HG03066 (cell line): ENCODE results near the gene TRIOBP.
"Not testable (repeated sequence)": the region's sequence is repeated elsewhere in the genome, so short reads cannot be mapped to it uniquely, and the experiment has no call there.

ENCODE experiments used
- ATAC-seq: cut with Tn5 transposase; IDR thresholded peaks from one replicate; pipeline ENCODE4 v1.9.1; 2021; ENCODE audit warnings: low read depth; ENCODE audit not compliant: unreplicated experiment

TRIOBP gene

DNA sequence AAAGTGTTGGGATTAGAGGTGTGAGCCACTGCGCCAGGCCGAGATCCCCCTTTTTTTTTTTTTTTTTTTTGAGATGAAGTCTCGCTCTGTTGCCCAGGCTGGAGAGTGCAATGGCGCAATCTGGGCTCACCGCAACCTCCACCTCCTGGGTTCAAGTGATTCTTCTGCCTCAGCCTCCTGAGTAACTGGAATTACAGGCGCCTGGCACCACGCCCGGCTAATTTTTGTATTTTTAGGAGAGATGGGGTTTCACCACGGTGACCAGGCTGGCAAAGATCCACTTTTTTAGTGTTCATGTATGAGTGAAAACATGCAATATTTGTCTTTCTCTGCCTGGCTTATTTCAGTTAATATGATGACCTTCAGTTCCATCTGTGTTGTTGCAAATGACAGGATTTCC is 103.1 kb downstream of the TRIOBP start:
- ATAC-seq = not testable (repeated sequence)

- ATAC-seq = no peak
Measured at GRCh38 chr22:37801946-37802309, 105.1 kb downstream of the TRIOBP start.

GRCh38 chr22:37802310-37803194 is 105.7 kb downstream of the TRIOBP start:
- ATAC-seq = no peak

- ATAC-seq = no peak
Measured at GRCh38 chr22:37803195-37803638, 106.4 kb downstream of the TRIOBP start.

DNA sequence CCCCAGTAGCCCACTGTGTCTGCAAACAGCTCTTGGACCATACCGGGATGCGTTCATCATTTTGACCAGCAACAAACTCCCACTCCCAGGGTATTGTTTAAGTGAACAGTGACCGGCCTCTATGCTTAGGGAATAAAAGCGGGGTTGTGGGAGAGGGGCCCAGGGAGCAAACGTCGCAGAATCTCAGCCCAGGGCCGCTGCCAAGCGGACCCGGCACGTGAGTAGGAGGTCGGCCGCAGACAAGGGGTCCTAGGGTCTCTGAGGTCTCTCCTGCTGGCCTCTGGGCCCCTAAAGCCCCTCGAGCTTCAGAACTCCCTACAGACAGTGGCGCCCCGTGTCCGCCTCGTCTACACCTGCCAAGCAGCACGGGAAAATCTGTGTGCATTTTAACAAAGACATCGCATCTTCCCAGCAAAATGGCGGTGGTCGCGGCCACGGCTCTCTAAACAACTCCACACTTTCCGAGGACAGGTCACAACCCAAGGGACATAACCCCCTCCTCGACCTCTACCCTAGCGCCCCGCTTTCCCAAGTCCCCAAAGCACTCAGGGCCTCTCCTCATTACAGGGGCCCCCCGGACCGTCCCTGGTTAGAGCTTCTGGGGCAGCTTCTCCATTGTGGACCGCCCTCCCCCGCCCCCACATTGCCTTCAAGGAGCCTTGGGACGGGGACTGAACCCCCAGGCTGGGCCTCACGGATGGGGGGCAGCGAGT is 106.9 kb downstream of the TRIOBP start:
- no peak for ATAC-seq

- ATAC-seq = no peak
Measured at GRCh38 chr22:37804352-37804880, 107.6 kb downstream of the TRIOBP start.

DNA sequence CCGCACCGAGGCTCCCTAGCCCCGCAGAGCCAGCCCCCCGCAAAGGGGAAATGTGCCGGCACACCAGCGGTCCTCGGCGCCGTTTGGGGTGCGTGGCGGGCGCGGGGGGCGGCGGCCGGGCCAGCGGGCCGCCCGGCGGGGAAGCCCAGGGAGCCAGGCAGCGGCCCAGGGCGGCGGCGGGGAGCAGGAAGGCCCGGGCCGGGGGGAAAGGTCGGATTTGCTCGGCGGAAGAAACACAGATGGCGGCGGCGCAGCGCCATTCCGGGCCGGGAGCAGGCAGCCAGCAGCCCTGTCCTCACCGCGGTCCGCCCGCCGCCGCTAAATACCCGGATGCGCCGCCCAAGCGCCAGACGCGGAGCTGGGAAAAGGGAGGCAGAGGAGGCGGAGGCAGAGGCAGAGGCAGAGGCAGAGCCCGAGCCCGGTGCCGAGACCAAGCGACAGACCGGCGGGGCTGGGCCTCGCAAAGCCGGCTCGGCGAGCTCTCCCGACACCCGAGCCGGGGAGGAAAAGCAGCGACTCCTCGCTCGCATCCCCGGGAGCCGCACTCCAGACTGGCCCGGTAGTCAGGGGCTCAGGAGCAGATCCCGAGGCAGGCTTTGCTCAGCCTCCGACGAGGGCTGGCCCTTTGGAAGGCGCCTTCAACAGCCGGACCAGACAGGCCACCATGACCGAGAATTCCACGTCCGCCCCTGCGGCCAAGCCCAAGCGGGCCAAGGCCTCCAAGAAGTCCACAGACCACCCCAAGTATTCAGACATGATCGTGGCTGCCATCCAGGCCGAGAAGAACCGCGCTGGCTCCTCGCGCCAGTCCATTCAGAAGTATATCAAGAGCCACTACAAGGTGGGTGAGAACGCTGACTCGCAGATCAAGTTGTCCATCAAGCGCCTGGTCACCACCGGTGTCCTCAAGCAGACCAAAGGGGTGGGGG is 108.3 kb downstream of the TRIOBP start:
- no peak for ATAC-seq

DNA sequence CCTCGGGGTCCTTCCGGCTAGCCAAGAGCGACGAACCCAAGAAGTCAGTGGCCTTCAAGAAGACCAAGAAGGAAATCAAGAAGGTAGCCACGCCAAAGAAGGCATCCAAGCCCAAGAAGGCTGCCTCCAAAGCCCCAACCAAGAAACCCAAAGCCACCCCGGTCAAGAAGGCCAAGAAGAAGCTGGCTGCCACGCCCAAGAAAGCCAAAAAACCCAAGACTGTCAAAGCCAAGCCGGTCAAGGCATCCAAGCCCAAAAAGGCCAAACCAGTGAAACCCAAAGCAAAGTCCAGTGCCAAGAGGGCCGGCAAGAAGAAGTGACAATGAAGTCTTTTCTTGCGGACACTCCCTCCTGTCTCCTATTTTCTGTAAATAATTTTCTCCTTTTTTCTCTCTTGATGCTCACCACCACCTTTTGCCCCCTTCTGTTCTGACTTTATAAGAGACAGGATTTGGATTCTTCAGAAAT is 109.0 kb downstream of the TRIOBP start:
- ATAC-seq = no peak

GRCh38 chr22:37806409-37807333 is 109.8 kb downstream of the TRIOBP start:
- no peak for ATAC-seq

DNA sequence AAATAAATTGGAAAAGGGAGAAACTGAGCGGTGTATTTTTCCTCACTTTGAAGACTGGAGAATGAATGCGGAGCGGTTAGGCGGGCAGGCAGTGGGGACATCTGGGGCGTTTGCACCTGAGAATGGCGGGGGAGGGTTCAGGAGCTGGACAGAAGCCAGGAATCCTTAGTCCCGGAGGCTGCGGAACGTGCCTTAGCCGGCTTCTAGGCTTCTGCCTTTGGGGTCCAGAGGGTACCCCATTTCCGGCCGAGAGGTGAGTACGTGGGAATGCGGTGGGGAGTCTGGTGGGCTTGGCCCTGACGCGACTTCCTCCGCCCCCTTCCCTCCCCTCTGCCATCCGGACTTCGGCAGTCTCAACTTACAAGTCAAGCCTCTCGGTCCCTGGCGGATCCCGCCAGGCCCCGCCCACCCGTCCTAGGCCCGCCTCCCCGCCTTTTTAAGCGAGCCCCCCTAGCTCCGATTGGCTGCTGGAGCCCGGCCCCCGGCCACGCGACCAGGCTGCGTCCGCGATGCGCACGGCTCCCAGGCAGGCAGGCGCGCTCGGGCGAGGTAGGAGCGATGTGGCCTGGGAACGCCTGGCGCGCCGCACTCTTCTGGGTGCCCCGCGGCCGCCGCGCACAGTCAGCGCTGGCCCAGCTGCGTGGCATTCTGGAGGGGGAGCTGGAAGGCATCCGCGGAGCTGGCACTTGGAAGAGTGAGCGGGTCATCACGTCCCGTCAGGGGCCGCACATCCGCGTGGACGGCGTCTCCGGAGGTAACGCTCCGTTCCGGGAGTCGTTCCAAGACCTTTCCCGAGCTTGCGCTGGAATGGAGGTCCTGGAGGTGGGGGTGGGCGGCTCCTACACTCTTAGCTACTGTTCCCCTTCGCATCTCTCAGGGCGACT is 110.8 kb downstream of the TRIOBP start, which contains the start of gene GCAT:
GCAT (plus strand) TSS at position 525 of the 884 bp plus-strand sequence; CDS start at position 559, 34 bp downstream.
- peak; percentile 59 for ATAC-seq

- no peak for ATAC-seq
Measured at GRCh38 chr22:37808294-37808657, 111.4 kb downstream of the TRIOBP start.

DNA sequence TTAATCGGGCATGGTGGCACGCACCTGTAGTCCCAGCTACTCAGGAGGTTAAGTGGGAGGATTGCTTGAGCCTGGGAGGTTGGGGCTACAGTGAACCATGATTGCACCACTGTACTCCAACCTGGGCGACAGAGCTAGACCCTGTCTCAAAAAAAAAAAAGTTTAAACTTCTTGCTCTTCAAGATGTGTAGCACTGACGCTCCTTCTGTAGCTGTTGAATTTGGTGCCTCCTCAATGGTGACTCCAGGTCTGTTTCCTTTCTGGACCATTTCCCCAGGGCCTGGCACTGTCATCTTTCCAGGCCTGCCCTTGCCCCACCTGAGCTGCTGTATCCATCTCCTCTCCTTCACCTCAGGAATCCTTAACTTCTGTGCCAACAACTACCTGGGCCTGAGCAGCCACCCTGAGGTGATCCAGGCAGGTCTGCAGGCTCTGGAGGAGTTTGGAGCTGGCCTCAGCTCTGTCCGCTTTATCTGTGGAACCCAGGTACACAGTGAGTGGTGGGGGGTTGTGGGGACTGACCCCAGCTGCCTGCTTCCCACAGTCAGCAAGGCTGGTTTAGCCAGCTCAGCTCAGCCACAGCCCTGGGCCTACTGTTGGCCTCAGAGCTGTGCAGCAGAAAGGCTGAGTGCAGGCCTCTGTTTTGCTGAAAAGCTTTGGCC is 113.0 kb downstream of the TRIOBP start:
- ATAC-seq = no peak

DNA sequence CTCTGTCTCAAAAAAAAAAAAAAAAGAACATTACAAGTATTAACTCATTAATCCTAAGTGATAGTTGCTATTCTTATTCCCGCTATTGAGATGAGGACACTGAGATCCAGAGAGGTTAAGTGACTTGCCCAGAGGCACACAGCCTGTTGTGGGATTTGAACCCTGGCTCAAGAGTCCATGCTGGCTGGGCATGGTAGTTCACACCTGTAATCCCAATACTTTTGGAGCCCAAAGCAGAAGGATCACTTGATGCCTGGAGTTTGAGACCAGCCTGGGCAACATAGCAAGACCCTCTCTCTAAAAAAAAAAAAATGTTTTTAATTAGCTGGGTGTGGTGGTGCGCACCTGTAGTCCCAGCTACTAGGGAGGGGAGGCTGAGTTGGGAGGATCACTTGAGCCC is 115.0 kb downstream of the TRIOBP start:
- ATAC-seq = no peak

GRCh38 chr22:37812869-37813678 is 116.2 kb downstream of the TRIOBP start:
- ATAC-seq = no peak

DNA sequence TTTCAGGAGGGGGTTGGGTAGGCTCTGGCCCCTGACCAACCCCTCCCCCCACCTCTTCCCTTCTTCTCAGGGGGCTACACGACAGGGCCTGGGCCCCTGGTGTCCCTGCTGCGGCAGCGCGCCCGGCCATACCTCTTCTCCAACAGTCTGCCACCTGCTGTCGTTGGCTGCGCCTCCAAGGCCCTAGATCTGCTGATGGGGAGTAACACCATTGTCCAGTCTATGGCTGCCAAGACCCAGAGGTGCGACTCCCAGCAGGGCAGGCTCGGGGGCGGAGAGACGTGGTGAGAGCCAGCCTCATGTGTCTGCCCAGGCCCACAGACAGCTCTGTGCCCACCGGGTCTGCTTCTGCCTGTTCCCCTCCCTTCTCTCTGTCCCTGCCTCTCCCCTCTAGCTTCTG is 118.7 kb downstream of the TRIOBP start:
- no peak for ATAC-seq

DNA sequence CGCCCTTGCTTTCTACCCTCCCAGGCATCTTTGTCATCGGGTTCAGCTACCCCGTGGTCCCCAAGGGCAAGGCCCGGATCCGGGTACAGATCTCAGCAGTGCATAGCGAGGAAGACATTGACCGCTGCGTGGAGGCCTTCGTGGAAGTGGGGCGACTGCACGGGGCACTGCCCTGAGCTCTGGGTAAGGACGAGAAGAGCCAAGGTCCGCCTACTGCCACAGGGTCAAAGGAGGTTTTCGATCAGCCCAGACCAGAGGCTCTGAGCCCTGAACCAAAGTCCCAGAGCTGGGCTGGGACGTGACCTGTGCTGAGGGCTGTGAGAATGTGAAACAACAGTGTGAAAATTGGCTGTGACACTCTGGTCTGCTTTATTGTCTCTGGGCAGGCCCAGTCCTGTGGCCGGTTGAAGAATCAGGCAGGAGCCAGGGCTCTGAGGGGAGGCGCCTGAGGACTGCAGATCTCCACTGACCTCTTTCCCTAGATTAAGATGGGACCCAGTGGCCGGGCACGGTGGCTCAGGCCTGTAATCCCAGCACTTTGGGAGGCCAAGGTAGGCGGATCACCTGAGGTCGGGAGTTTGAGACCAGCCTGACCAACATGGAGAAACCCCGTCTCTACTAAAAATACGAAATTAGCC is 119.8 kb downstream of the TRIOBP start:
- ATAC-seq = no peak
